Gastrocnemius medialis (tissue), 4 donors: ENCODE measurements around the gene URAD. TPM values are rescaled to one million over a fixed set of nuclear protein-coding genes. Genes with fewer than 3 reads are reported as not detected.

Experiments used
- ATAC-seq, 2 donors: fragments of 150-250 bp; one replicate each; pipeline ENCODE4 v1.9.1; 2016
- DNase-seq, 2 donors: peaks; one replicate each; pipeline ENCODE4 v3.0.0-alpha.2; 2019
- H3K27ac ChIP-seq, 4 donors: fragments of 200-600 bp; sonication (generic); 1 replicate in 1 of 4; 2 replicates in 3 of 4; pipeline ENCODE4 v1.5.1; 2016 to 2018; ENCODE audit warnings: mild to moderate bottlenecking in 2 of 4, moderate library complexity in 1 of 4
- H3K27me3 ChIP-seq, 3 donors: fragments of 200-600 bp; sonication (generic) in 2 of 3; 1 replicate in 1 of 3; 2 replicates in 2 of 3; pipeline versions ENCODE4 v1.5.1 to v1.6.0; 2016 to 2019; ENCODE audit warnings: mild to moderate bottlenecking in 1 of 3, moderate library complexity in 1 of 3
- H3K36me3 ChIP-seq, 2 donors: fragments of 200-600 bp; sonication (generic) in 1 of 2; one replicate each; pipeline ENCODE4 v1.5.1; 2017 to 2018
- H3K4me1 ChIP-seq, 2 donors: fragments of 200-600 bp; sonication (generic) in 1 of 2; one replicate each; pipeline ENCODE4 v1.5.1; 2016 to 2017; ENCODE audit warnings: mild to moderate bottlenecking in 2 of 2
- H3K4me3 ChIP-seq, 4 donors: fragments of 200-600 bp; sonication (generic) in 3 of 4; 1 replicate in 1 of 4; 2 replicates in 3 of 4; pipeline ENCODE4 v1.5.1; 2016 to 2019; ENCODE audit warnings: mild to moderate bottlenecking in 2 of 4
- H3K9me3 ChIP-seq, 3 donors: fragments of 200-600 bp; sonication (generic) in 2 of 3; 1 replicate in 1 of 3; 2 replicates in 2 of 3; pipeline ENCODE4 v1.5.1; 2016 to 2019
- POLR2A ChIP-seq, 2 donors: fragments of 450-650 bp; IDR thresholded peaks; one replicate each; pipeline ENCODE4 v1.6.1; 2017; ENCODE audit warnings: antibody characterized with exemption in 2 of 2, mild to moderate bottlenecking in 2 of 2, moderate library complexity in 2 of 2
- in situ Hi-C, 4 donors: fragments of 200-750 bp; cut with MboI; loops; one replicate each; pipeline versions ENCODE4 v1.15.0 to v1.8.0; 2017; ENCODE audit warnings: low sequenced_read_pairs in 4 of 4
- intact Hi-C: fragments of 100-400 bp; cut with DNase I; formaldehyde crosslinking; loops from one replicate; pipeline ENCODE4 v1.15.1; 2023; ENCODE audit warnings: low total_unique reads
- total RNA-seq, 4 donors: library from RNA; depleted of rRNA; stranded (reverse); fragments of >200 nt; gene quantifications; one replicate each; pipeline versions ENCODE4 v1.1.0 to v1.2.3, GENCODE V29; 2016
- TF ChIP-seq, protein P1 (sequence below), 5 experiments: fragments of 450-650 bp in 3 of 5; fragments of 200-600 bp in 2 of 5; sonication (generic) in 2 of 5; IDR thresholded peaks in 4 of 5; conservative IDR thresholded peaks in 1 of 5; 1 replicate in 4 of 5; 2 replicates in 1 of 5; pipeline ENCODE4 v1.5.1; 2016 to 2019; ENCODE audit warnings: antibody characterized with exemption in 5 of 5, mild to moderate bottlenecking in 3 of 5, moderate library complexity in 3 of 5

URAD gene
- total RNA-seq, 4 donors from 2014 or later, result not detected

DNA sequence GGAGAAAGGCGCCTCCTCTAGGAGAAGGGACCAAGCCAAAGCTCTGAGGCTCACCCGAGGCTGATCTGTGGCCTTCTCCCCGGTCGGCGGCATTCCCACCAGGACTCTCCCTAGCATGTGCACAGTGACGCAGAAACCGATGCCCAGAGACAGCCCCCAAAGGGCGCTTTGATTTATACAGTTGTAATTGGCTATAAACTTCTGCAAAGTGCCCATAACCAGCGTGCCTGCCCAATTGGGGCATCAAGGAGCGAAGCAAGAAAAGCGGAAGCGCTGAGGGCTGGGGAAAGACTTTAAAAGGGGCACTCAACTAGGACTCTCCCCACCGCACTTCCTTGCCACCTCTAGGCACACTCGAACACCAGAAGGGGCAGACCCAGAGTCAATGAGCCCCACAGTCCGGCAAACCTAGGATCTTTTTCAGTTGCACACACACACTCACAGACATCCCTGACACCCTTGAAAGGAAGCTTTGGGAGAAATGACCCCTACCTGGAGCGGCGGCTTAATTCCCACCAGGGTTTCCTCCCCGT lies 21.2 kb downstream of the URAD start:
- DNase-seq, result no peak
- H3K36me3 ChIP-seq, result no peaks in the 10 kb centered on the region
- intact Hi-C loops, result no loop called here
- no peak overlapping the region for H3K4me3 ChIP-seq
- H3K9me3 ChIP-seq, result no peaks in the 10 kb centered on the region
- H3K4me1 ChIP-seq, result peaks cover 0 to 5% of the 10 kb centered on the region in 2 donors
- in situ Hi-C loops, result no loop called here
- H3K27me3 ChIP-seq, result peaks cover 82 to 88% (median 85%) of the 10 kb centered on the region in 3 donors
- no peak overlapping the region for H3K27ac ChIP-seq
- ATAC-seq, result no peak
- TF ChIP-seq, protein P1, sequence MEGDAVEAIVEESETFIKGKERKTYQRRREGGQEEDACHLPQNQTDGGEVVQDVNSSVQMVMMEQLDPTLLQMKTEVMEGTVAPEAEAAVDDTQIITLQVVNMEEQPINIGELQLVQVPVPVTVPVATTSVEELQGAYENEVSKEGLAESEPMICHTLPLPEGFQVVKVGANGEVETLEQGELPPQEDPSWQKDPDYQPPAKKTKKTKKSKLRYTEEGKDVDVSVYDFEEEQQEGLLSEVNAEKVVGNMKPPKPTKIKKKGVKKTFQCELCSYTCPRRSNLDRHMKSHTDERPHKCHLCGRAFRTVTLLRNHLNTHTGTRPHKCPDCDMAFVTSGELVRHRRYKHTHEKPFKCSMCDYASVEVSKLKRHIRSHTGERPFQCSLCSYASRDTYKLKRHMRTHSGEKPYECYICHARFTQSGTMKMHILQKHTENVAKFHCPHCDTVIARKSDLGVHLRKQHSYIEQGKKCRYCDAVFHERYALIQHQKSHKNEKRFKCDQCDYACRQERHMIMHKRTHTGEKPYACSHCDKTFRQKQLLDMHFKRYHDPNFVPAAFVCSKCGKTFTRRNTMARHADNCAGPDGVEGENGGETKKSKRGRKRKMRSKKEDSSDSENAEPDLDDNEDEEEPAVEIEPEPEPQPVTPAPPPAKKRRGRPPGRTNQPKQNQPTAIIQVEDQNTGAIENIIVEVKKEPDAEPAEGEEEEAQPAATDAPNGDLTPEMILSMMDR (IDR thresholded peaks at IDR 0.05 in 4 of 5, conservative IDR thresholded peaks at IDR 0.05 in 1 of 5), result no peak
- TF ChIP-seq POLR2A (IDR thresholded peaks at IDR 0.05), result no peak

DNA sequence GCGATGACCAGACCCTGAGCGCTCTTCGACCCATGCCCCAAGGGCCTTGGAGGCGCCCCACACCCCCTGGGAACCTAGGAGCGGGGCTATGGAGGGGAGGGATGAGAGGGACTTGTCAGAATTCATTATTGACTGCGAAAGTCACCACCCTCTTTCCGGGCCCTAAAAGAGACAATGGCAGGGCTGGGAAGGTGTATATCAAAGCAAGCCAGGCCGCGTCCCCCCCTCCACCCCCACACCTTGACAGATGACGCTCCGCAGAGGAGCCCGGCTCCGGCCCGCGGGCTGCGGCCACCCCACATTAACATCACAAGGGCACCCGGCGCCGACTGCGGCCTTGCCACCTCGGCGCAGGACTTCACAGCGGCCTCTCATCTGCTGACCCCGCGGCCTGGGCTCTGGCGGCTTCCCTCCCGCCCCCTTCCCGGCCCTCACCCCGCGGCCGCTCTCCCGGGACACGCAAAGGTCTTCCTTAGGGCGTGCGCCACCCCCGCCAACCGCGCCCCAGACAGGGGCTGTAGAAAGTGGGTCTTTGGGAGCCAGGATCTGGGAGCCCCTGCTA lies 21.8 kb downstream of the URAD start:
- DNase-seq (no peak), ATAC-seq (no peak)
- Histone ChIP-seq H3K27me3 (peaks cover 78 to 83% (median 79%) of the 10 kb centered on the region in 3 donors), H3K27ac (no peak overlapping the region), H3K9me3 (no peaks in the 10 kb centered on the region), H3K4me1 (peaks cover 0 to 5% of the 10 kb centered on the region in 2 donors), H3K36me3 (no peaks in the 10 kb centered on the region), H3K4me3 (no peak overlapping the region)
- TF ChIP-seq POLR2A (IDR thresholded peaks at IDR 0.05), result no peak
- TF ChIP-seq, protein P1 (IDR thresholded peaks at IDR 0.05 in 4 of 5, conservative IDR thresholded peaks at IDR 0.05 in 1 of 5), result no peak
- in situ Hi-C loops (no loop called here), intact Hi-C loops (no loop called here)

DNA sequence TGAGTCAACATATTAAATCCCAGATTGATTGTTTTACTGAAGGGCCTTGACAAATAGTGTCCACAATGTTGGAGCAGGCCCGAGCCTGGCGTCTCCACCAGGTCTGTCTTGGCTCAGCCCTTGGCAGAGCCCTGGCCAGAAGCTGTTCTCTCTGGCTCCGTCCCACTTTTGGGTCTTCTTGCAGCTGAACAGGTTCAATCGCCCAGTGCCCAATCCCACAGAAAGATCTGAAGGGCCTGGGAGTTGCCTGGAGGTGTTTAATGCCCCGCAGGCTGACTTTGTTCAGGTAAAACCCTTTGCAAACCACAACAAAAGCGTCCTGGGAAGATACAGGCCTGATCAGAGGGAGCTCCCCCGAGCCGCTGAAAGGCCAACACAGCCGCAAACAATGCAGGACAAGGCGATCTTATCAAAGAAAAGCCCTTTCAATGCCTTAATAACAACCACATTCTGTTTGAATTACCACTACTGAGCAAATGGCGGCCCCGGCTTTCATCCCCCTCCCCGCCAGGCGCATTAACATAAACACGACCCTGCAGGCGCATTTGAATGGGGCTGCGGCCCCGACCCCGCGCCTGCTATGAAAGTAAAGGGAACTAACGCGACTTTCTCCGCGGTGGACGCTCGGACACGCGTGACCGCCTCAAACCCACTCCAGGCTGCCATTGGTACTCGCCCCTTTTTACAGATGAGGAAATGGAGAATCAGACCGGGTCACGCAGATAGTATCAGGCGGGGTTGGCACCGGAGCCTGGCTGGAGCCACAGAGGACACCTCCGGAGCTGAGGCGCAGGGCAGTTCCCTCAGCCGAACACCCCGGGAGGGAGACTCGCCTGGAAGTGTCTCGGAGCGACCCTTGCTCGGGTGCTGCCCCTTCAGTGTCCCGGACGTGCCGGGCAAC lies 22.5 kb downstream of the URAD start:
- H3K4me3 ChIP-seq, result no peak overlapping the region
- ATAC-seq (no peak), DNase-seq (no peak)
- H3K9me3 ChIP-seq, result no peaks in the 10 kb centered on the region
- intact Hi-C loops, result no loop called here
- no peak overlapping the region for H3K27ac ChIP-seq
- H3K36me3 ChIP-seq, result no peaks in the 10 kb centered on the region
- in situ Hi-C loops, result no loop called here
- peaks cover 1 to 6% of the 10 kb centered on the region in 2 donors for H3K4me1 ChIP-seq
- H3K27me3 ChIP-seq, result peaks cover 75 to 83% (median 75%) of the 10 kb centered on the region in 3 donors
- TF ChIP-seq POLR2A (IDR thresholded peaks at IDR 0.05), result no peak
- TF ChIP-seq, protein P1 (IDR thresholded peaks at IDR 0.05 in 4 of 5, conservative IDR thresholded peaks at IDR 0.05 in 1 of 5), result no peak

DNA sequence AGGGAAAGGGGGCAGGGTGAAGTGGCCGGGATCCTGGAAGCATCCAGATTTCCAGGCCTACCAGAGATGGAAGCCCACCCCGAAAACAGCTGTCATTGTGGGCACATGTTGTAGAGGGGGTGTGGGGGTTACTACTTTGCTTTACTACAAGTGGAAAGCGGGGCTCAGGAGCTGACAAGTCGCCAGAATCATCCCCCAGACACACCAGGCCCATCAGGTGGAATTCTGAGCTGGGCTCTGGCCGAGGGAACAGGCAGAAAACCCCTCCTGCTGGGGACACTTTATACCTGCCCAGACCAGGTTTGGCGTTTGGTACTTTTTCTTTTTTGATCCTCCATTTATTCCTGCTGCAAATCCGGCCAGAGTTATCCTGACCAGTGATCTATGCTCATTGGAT lies 23.2 kb downstream of the URAD start:
- H3K9me3 ChIP-seq, result no peaks in the 10 kb centered on the region
- H3K27me3 ChIP-seq, result peaks cover 75 to 83% (median 75%) of the 10 kb centered on the region in 3 donors
- intact Hi-C loops (no loop called here), in situ Hi-C loops (no loop called here)
- no peak for TF ChIP-seq POLR2A (IDR thresholded peaks at IDR 0.05)
- TF ChIP-seq, protein P1 (IDR thresholded peaks at IDR 0.05 in 4 of 5, conservative IDR thresholded peaks at IDR 0.05 in 1 of 5), result no peak
- no peak for ATAC-seq
- peaks cover 8 to 13% of the 10 kb centered on the region in 2 donors for H3K4me1 ChIP-seq
- no peak overlapping the region for H3K4me3 ChIP-seq
- H3K27ac ChIP-seq, result no peak overlapping the region
- no peak for DNase-seq
- H3K36me3 ChIP-seq, result no peaks in the 10 kb centered on the region
